HepG2 (cell line): ENCODE data around the gene RPP21.

ENCODE experiments used
- CHD2 ChIP-seq: IDR thresholded peaks from 2 replicates; pipeline ENCODE4 v1.6.1; 2011; ENCODE audit warnings: low read depth, low read length, improper control_type of control experiment
- GABPB1 ChIP-seq: IDR thresholded peaks from 2 replicates; pipeline ENCODE4 v1.6.1; 2016; ENCODE audit warnings: mild to moderate bottlenecking, missing genetic modification reagents, moderate library complexity, missing compliant biosample characterization
- MEF2D ChIP-seq: sonication (generic); formaldehyde crosslinking; IDR thresholded peaks from 2 replicates; pipeline ENCODE4 v1.5.1; 2020; ENCODE audit warnings: mild to moderate bottlenecking, missing genetic modification reagents
- PAX8 ChIP-seq: sonication (generic); formaldehyde crosslinking; IDR thresholded peaks from 2 replicates; pipeline ENCODE4 v1.8.0; 2022; ENCODE audit warnings: mild to moderate bottlenecking, missing genetic modification reagents, borderline replicate concordance
- POLR2A ChIP-seq, 2 experiments: IDR thresholded peaks; 2 replicates each; pipeline ENCODE4 v1.6.1; 2011; ENCODE audit warnings: low read depth in 2 of 2, low read length in 2 of 2, mild to moderate bottlenecking in 1 of 2, moderate library complexity in 1 of 2; ENCODE audit not compliant: insufficient read depth in 1 of 2
- SIN3A ChIP-seq: IDR thresholded peaks from 2 replicates; pipeline ENCODE4 v1.6.1; 2011; ENCODE audit warnings: low read depth, mild to moderate bottlenecking, control low read depth, low read length, borderline replicate concordance
- TARDBP ChIP-seq: sonication (generic); formaldehyde crosslinking; IDR thresholded peaks from 2 replicates; pipeline ENCODE4 v1.8.0; 2022; ENCODE audit warnings: mild to moderate bottlenecking, missing genetic modification reagents
- TCF7 ChIP-seq: sonication (generic); IDR thresholded peaks from 2 replicates; pipeline ENCODE4 v1.6.1; 2016; ENCODE audit warnings: antibody characterized with exemption, low read depth
- ZNF12 ChIP-seq: sonication (generic); formaldehyde crosslinking; IDR thresholded peaks from 2 replicates; pipeline ENCODE4 v1.5.0; 2020; ENCODE audit warnings: missing genetic modification reagents
- ZNF589 ChIP-seq: sonication (generic); formaldehyde crosslinking; conservative IDR thresholded peaks from 2 replicates; pipeline ENCODE4 v1.8.0; 2022; ENCODE audit warnings: mild to moderate bottlenecking, moderate library complexity, missing genetic modification reagents
- ZSCAN29 ChIP-seq: sonication (generic); formaldehyde crosslinking; conservative IDR thresholded peaks from 2 replicates; pipeline ENCODE4 v1.4.0; 2020; ENCODE audit warnings: mild to moderate bottlenecking, missing genetic modification reagents

DNA sequence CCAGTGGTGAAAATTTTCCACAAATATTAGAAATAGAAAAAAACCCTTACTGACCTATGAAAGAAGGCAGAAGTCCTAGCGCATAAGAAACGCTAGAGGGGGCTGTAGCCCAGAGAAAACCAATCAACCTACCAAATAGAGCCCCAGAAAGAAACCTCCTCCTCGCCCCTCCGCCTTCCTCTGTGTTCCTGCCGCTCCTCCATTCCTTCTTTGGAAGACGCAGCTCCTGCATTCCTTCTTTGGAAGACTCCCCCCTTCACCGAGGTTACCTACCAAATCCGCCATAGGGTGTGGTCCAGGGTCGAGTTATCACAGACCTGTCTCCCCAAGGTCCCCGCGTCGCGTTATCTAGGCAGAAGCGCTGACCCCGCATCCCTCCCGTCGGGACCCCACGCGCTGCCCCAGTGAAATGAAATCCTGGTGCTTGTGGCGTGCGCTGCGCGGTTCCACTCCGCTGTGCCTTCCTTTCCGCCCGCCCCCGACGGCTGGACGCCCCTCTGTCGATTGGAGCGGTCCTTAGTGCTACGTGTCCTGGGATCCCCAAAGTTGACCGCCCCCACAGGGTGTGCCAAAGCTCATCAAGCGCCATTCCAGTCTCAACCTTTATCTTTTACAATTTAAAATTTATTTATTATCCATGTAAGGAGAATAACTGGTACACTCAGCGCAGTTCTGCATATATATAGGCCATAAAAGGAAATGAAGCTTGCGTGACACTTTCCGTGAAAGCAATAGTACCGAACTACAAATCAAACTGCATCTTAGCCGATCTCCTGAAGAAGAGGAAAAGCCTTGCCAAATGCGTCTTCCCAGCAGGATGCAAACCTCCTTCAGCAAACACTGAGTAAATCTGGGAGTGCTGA lies 13.0 kb downstream of the RPP21 start:
- no peak for TF ChIP-seq MEF2D (CRISPR knock-in tag)
- no peak for TF ChIP-seq TCF7
- TF ChIP-seq CHD2 = no peak
- no peak for TF ChIP-seq ZNF589 (CRISPR knock-in tag)
- TF ChIP-seq TARDBP (CRISPR knock-in tag) = no peak
- TF ChIP-seq GABPB1 = no peak
- TF ChIP-seq SIN3A = no peak
- no peak for TF ChIP-seq ZNF12 (CRISPR knock-in tag)
- no peak for TF ChIP-seq PAX8 (CRISPR knock-in tag)
- TF ChIP-seq ZSCAN29 (CRISPR knock-in tag) = no peak
- TF ChIP-seq POLR2A (IDR thresholded peaks at IDR 0.05; ENCODE audit: insufficient read depth in 1 of 2, low read depth in 2 of 2, low read length in 2 of 2) = no peak
